GM23248 (cell line): ENCODE measurements around the gene FAXC.

Experiments used
- EZH2 ChIP-seq: fragments of 200-600 bp; sonication (generic); IDR thresholded peaks from 2 replicates; pipeline ENCODE4 v1.6.1; 2018; ENCODE audit warnings: antibody characterized with exemption, mild to moderate bottlenecking; ENCODE audit not compliant: insufficient read depth, poor library complexity, severe bottlenecking
- EZH2phosphoT487 ChIP-seq: fragments of 200-600 bp; sonication (generic); IDR thresholded peaks from 2 replicates; pipeline ENCODE4 v1.6.1; 2018; ENCODE audit warnings: antibody characterized with exemption, moderate library complexity, mild to moderate bottlenecking, low read depth; ENCODE audit not compliant: insufficient read depth

DNA sequence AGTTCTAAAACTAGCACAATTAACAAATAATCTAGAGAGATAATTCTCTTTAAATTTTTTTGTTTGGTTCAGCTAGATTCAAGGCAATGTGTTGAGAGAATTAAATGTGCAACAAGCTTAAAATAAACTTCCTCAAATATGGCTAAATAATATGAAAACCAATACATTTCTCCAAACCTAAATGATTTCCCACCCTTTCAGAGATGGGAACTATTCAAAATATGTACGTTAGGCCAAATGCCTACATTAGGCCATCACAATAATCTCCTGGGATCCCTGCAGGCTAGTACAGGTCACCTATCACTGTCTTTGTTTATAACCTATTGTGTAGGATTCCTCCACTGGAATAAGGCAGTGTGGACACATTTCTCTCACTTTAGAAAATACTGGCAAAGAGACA, 1.7 kb downstream of the FAXC start:
- TF ChIP-seq EZH2: no peak
- no peak for TF ChIP-seq EZH2phosphoT487
